Measurements from ENCODE around the gene STEAP1B. TPM values are rescaled to one million over a fixed set of nuclear protein-coding genes. Genes with fewer than 3 reads are reported as not detected.
"Not testable (repeated sequence)": the region's sequence is repeated elsewhere in the genome, so short reads cannot be mapped to it uniquely, and the experiment has no call there.

The STEAP1B gene
- polyA plus RNA-seq, 1 experiment = 18.8 TPM

DNA sequence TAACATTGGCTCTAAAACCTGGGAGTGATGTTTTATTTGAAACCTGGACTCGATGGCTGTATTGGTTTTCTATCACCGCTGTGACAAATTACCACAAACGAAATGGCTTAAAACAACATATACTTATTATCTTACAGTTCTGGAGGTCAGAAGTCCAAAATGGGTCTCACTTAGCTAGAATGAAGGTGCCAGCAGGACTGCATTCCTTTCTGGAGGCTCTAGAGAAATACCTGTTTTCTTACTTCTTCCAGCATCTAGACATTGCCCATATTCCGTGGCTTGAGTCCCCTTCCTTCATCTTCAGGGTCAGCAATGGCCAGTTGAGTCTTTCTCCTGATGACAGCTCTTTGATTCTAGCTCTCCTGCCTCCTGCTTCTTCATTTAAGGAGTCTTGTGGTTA, 44.3 kb upstream of the STEAP1B start:
- no peak overlapping the region for H3K4me3 ChIP-seq (ENCODE audit: low read depth, low read length)
- TF ChIP-seq, protein P1, sequence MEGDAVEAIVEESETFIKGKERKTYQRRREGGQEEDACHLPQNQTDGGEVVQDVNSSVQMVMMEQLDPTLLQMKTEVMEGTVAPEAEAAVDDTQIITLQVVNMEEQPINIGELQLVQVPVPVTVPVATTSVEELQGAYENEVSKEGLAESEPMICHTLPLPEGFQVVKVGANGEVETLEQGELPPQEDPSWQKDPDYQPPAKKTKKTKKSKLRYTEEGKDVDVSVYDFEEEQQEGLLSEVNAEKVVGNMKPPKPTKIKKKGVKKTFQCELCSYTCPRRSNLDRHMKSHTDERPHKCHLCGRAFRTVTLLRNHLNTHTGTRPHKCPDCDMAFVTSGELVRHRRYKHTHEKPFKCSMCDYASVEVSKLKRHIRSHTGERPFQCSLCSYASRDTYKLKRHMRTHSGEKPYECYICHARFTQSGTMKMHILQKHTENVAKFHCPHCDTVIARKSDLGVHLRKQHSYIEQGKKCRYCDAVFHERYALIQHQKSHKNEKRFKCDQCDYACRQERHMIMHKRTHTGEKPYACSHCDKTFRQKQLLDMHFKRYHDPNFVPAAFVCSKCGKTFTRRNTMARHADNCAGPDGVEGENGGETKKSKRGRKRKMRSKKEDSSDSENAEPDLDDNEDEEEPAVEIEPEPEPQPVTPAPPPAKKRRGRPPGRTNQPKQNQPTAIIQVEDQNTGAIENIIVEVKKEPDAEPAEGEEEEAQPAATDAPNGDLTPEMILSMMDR (IDR thresholded peaks at IDR 0.05; ENCODE audit: low read depth, low read length) = no peak
- peaks cover 13% of the 10 kb centered on the region for H3K27me3 ChIP-seq (ENCODE audit: control insufficient read depth, insufficient read depth, low read length)
- no peak for DNase-seq (ENCODE audit: low read depth, low spot score)
- no peak overlapping the region for H3K27ac ChIP-seq (ENCODE audit: low read depth, low read length)
- ChIA-PET CTCF (no interaction called here), POLR2A (no interaction called here)
- no peaks in the 10 kb centered on the region for H3K9me3 ChIP-seq (ENCODE audit: control insufficient read depth, insufficient read depth, low read length)

DNA sequence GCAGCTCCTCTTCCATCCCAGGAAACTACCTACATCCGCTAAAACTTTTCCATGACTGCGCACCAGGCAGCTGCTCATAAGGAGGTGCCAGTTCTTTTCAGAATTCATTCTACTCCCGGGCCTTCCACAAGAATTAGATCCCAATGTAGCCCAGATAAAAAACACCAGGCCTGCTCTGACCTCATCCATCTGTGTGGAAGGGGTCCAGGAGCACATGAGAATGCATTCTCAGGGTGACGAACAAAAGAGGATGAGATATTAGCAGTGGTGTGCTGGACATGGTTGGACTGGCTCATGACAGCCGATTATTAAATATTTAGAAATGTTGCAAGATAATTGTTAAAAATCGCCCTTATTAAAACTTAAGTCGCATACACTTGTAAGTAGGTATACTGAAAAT, 43.2 kb upstream of the STEAP1B start:
- Histone ChIP-seq H3K27ac (ENCODE audit: low read depth, low read length) (no peak overlapping the region), H3K9me3 (ENCODE audit: control insufficient read depth, insufficient read depth, low read length) (no peaks in the 10 kb centered on the region), H3K4me3 (ENCODE audit: low read depth, low read length) (no peak overlapping the region), H3K27me3 (ENCODE audit: control insufficient read depth, insufficient read depth, low read length) (peaks cover 13% of the 10 kb centered on the region)
- ChIA-PET POLR2A (no interaction called here), CTCF (no interaction called here)
- DNase-seq (ENCODE audit: low read depth, low spot score) = no peak
- TF ChIP-seq, protein P1 (IDR thresholded peaks at IDR 0.05; ENCODE audit: low read depth, low read length) = no peak

DNA sequence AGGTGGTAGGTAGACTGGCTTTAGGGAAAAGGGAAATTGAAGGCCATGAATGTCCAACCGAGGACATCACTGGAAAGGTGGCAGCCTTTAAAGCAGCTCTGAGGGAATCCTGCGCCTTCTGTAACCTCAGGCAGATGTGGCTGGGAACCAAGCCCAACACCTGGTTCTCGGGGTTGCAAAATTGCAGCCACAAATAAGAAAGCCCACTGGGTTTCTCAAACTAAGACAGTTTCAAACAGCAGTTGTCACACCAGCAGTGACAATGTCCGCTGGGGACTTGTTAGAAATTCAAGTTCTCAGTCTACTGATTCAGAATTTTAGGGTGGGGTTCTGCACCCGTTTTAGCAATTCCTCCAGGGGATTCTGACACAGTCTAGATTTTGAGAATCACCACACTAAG, 42.7 kb upstream of the STEAP1B start:
- H3K27me3 ChIP-seq (ENCODE audit: control insufficient read depth, insufficient read depth, low read length) = peaks cover 13% of the 10 kb centered on the region
- POLR2A ChIA-PET = no interaction called here
- no peak overlapping the region for H3K27ac ChIP-seq (ENCODE audit: low read depth, low read length)
- TF ChIP-seq, protein P1 (IDR thresholded peaks at IDR 0.05; ENCODE audit: low read depth, low read length) = no peak
- H3K4me3 ChIP-seq (ENCODE audit: low read depth, low read length) = no peak overlapping the region
- DNase-seq (ENCODE audit: low read depth, low spot score) = no peak
- H3K9me3 ChIP-seq (ENCODE audit: control insufficient read depth, insufficient read depth, low read length) = no peaks in the 10 kb centered on the region
- CTCF ChIA-PET = no interaction called here

DNA sequence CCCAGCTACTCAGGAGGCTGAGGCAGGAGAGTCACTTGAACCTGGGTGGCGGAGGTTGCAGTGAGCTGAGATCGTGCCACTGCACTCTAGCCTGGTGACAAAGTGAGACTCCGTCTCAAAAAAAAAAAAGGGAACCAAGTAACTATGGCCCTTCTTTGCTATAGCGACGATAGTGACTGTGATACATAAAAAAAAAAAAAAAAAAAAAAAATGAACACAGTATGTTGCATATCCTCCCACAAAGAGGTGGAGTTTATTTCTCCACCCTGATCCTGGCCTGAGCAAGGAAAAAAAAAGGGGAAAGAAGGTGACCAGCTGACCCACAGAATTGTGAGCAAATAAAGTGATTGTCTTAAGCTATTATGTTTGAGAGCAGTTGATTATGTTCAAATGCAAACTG, 42.3 kb upstream of the STEAP1B start:
- CTCF ChIA-PET = no interaction called here
- H3K4me3 ChIP-seq (ENCODE audit: low read depth, low read length) = no peak overlapping the region
- POLR2A ChIA-PET = no interaction called here
- H3K27ac ChIP-seq (ENCODE audit: low read depth, low read length) = no peak overlapping the region
- H3K9me3 ChIP-seq (ENCODE audit: control insufficient read depth, insufficient read depth, low read length) = no peaks in the 10 kb centered on the region
- TF ChIP-seq, protein P1 (IDR thresholded peaks at IDR 0.05; ENCODE audit: low read depth, low read length) = no peak
- no peak for DNase-seq (ENCODE audit: low read depth, low spot score)
- peaks cover 13% of the 10 kb centered on the region for H3K27me3 ChIP-seq (ENCODE audit: control insufficient read depth, insufficient read depth, low read length)

DNA sequence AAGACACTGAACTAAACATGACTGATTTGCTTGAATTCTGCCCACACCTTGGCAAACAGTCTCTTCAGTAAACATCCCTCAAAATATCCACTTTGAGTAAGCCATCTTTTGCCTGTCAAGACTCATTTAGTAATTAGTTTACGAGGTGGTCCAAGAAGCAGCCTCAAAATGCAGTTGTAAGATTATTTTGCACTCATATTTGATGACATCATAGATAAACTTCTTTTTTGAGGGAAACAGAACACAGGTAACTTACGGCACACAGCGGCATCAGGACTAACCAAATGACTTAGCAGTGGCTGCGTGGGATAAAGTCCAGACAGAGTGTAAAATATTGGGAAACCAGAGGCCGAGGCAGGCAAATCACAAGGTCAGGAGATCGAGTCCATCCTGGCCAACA, 41.8 kb upstream of the STEAP1B start:
- H3K27me3 ChIP-seq (ENCODE audit: control insufficient read depth, insufficient read depth, low read length) = peaks cover 10% of the 10 kb centered on the region
- POLR2A ChIA-PET = no interaction called here
- DNase-seq (ENCODE audit: low read depth, low spot score) = no peak
- no peak overlapping the region for H3K4me3 ChIP-seq (ENCODE audit: low read depth, low read length)
- H3K27ac ChIP-seq (ENCODE audit: low read depth, low read length) = no peak overlapping the region
- no peaks in the 10 kb centered on the region for H3K9me3 ChIP-seq (ENCODE audit: control insufficient read depth, insufficient read depth, low read length)
- CTCF ChIA-PET = no interaction called here
- TF ChIP-seq, protein P1 (IDR thresholded peaks at IDR 0.05; ENCODE audit: low read depth, low read length) = no peak

DNA sequence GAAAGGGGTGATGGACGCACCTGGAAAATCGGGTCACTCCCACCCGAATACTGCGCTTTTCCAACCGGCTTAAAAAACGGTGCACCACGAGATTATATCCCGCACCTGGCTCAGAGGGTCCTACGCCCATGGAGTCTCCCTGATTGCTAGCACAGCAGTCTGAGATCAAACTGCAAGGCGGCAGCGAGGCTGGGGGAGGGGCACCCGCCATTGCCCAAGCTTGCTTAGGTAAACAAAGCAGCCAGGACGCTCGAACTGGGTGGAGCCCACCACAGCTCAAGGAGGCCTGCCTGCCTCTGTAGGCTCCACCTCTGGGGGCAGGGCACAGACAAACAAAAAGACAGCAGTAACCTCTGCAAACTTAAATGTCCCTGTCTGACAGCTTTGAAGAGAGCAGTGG, 28.5 kb upstream of the STEAP1B start:
- H3K4me3 ChIP-seq (ENCODE audit: low read depth, low read length); CTCF ChIA-PET; H3K27me3 ChIP-seq (ENCODE audit: control insufficient read depth, insufficient read depth, low read length); POLR2A ChIA-PET; H3K27ac ChIP-seq (ENCODE audit: low read depth, low read length); H3K9me3 ChIP-seq (ENCODE audit: control insufficient read depth, insufficient read depth, low read length); DNase-seq (ENCODE audit: low read depth, low spot score): not testable (repeated sequence)

DNA sequence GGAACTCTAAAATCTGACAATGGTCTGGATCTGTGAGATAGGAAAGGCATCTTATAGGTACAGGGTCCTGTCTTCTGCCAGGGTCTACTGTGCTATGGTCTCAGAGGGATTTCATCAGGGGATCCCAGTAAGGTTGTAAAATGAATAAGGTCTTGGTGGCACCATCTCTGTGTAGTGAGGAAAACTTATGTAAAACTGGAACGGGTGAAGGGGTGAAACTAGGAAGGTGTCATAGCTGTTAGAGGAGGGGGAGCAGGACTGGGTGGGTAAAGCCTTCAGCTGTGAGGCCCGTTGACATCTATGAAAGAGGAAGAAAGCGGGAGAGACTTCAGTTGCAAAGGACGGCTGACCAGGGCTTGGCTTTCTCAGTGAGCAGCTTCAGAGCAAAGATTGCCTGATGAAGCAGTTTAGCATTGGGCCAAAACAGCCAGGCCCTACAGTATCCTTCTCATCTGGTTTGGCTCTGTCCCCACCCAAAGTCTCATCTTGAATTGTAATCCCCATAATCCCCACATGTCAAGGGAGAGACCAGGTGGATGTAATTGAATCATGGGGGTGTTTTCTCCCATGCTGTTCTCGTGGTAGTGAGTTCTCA, 24.5 kb upstream of the STEAP1B start:
- POLR2A ChIA-PET; H3K27ac ChIP-seq (ENCODE audit: low read depth, low read length); DNase-seq (ENCODE audit: low read depth, low spot score); H3K27me3 ChIP-seq (ENCODE audit: control insufficient read depth, insufficient read depth, low read length); H3K4me3 ChIP-seq (ENCODE audit: low read depth, low read length); H3K9me3 ChIP-seq (ENCODE audit: control insufficient read depth, insufficient read depth, low read length): not testable (repeated sequence)
- CTCF ChIA-PET = interaction anchor here (0.9 kb wide), 1 partner anchor 532 kb away, joined by 6 read pairs; no protein-coding TSS in a partner anchor

All from AG04450 (cell line).